B cell (primary cell): Measurements from ENCODE around the gene HOOK1.

Source experiments
- EZH2 ChIP-seq: IDR thresholded peaks from 2 replicates; pipeline ENCODE4 v1.6.1; 2012; ENCODE audit warnings: borderline replicate concordance, low read depth, mild to moderate bottlenecking, moderate library complexity, low read length; ENCODE audit not compliant: insufficient read depth, poor library complexity, severe bottlenecking
- TF ChIP-seq, protein P1 (sequence below): fragments of 200-600 bp; IDR thresholded peaks from one replicate; pipeline ENCODE4 v1.8.0; 2022; ENCODE audit warnings: antibody characterized with exemption, mild to moderate bottlenecking

DNA sequence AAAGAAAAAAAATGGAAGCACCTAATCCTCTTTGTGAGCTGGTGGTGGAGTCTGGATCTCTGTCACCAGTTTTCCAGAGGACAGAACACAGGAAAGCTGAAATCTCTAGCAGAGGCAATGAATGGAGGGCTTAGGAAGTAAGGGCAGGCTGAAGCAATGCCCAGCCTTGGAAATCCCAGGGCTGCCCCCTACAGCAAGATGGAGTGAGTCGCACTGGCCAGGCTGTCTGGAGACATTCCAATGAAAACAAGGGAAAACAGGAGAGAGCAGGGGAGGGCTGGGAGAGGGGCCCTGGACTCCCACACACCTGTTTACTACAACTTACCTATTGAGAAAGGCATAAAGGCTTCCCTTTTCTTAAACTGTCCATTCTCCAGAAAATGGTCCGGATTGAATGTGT, 85.9 kb downstream of the HOOK1 start:
- TF ChIP-seq, protein P1, sequence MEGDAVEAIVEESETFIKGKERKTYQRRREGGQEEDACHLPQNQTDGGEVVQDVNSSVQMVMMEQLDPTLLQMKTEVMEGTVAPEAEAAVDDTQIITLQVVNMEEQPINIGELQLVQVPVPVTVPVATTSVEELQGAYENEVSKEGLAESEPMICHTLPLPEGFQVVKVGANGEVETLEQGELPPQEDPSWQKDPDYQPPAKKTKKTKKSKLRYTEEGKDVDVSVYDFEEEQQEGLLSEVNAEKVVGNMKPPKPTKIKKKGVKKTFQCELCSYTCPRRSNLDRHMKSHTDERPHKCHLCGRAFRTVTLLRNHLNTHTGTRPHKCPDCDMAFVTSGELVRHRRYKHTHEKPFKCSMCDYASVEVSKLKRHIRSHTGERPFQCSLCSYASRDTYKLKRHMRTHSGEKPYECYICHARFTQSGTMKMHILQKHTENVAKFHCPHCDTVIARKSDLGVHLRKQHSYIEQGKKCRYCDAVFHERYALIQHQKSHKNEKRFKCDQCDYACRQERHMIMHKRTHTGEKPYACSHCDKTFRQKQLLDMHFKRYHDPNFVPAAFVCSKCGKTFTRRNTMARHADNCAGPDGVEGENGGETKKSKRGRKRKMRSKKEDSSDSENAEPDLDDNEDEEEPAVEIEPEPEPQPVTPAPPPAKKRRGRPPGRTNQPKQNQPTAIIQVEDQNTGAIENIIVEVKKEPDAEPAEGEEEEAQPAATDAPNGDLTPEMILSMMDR: no peak
- TF ChIP-seq EZH2: no peak
